GM23338 (cell line): ENCODE results near the gene DNTTIP2. TPM values are rescaled to one million over a fixed set of nuclear protein-coding genes. Genes with fewer than 3 reads are reported as not detected.

Source experiments
- ATAC-seq: fragments of 200-7000 bp; cut with Tn5 transposase; 3 replicates; pipeline ENCODE4 v1.9.1; 2020
- DNase-seq: peaks from one replicate; pipeline ENCODE4 v3.0.0-alpha.2; 2015; ENCODE audit warnings: low spot score
- H2AFZ ChIP-seq: fragments of 200-600 bp; sonication (generic); 2 replicates; pipeline ENCODE4 v1.8.0; 2016; ENCODE audit warnings: antibody characterized with exemption, mild to moderate bottlenecking, moderate library complexity
- H3F3A ChIP-seq: fragments of 200-600 bp; sonication (generic); replicated peaks from 2 replicates; pipeline ENCODE4 v1.8.0; 2017; ENCODE audit warnings: antibody characterized with exemption, mixed run types, low read depth
- H3K27ac ChIP-seq: fragments of 200-600 bp; sonication (generic); 2 replicates; pipeline ENCODE4 v1.6.1; 2016; ENCODE audit warnings: low read depth
- H3K27me3 ChIP-seq: fragments of 200-600 bp; sonication (generic); 2 replicates; pipeline ENCODE4 v1.8.0; 2016; ENCODE audit warnings: mild to moderate bottlenecking, mixed run types, moderate library complexity; ENCODE audit not compliant: insufficient read depth
- H3K36me3 ChIP-seq: fragments of 200-600 bp; sonication (generic); 2 replicates; pipeline ENCODE4 v1.8.0; 2016; ENCODE audit warnings: mild to moderate bottlenecking; ENCODE audit not compliant: insufficient read depth
- H3K4me1 ChIP-seq: fragments of 200-600 bp; sonication (generic); 2 replicates; pipeline ENCODE4 v1.8.0; 2016; ENCODE audit warnings: mild to moderate bottlenecking, moderate library complexity; ENCODE audit not compliant: insufficient read depth
- H3K4me2 ChIP-seq: fragments of 200-600 bp; sonication (generic); 2 replicates; pipeline ENCODE4 v1.7.1; 2017; ENCODE audit warnings: mixed run types
- H3K4me3 ChIP-seq: fragments of 200-600 bp; sonication (generic); 2 replicates; pipeline ENCODE4 v1.6.1; 2016; ENCODE audit warnings: mixed run types
- H3K79me2 ChIP-seq: fragments of 200-600 bp; sonication (generic); replicated peaks from 2 replicates; pipeline ENCODE4 v1.8.0; 2017; ENCODE audit warnings: mild to moderate bottlenecking; ENCODE audit not compliant: insufficient read depth
- H3K9me2 ChIP-seq: fragments of 200-600 bp; sonication (generic); 2 replicates; pipeline ENCODE4 v1.8.0; 2017; ENCODE audit not compliant: insufficient read depth
- H4K20me1 ChIP-seq: fragments of 200-600 bp; sonication (generic); replicated peaks from 2 replicates; pipeline ENCODE4 v1.8.0; 2017; ENCODE audit warnings: mild to moderate bottlenecking; ENCODE audit not compliant: insufficient read depth
- H3K27ac Mint-ChIP-seq: 2 replicates; pipeline ENCODE4 v1.8.0; 2020; ENCODE audit warnings: inconsistent platforms, mild to moderate bottlenecking, moderate library complexity, mixed read lengths
- H3K27me3 Mint-ChIP-seq: 3 replicates; pipeline ENCODE4 v1.8.0; 2022; ENCODE audit warnings: low read depth, mild to moderate bottlenecking, moderate library complexity, mixed read lengths, inconsistent platforms; ENCODE audit not compliant: insufficient read depth, poor library complexity
- H3K36me3 Mint-ChIP-seq: 3 replicates; pipeline ENCODE4 v1.8.0; 2021; ENCODE audit warnings: low read depth, mild to moderate bottlenecking, inconsistent platforms, moderate library complexity, mixed read lengths
- H3K4me1 Mint-ChIP-seq: 3 replicates; pipeline ENCODE4 v1.8.0; 2020; ENCODE audit warnings: mild to moderate bottlenecking, inconsistent platforms, mixed read lengths
- H3K4me3 Mint-ChIP-seq: 3 replicates; pipeline ENCODE4 v1.8.0; 2021; ENCODE audit warnings: moderate library complexity, mild to moderate bottlenecking, inconsistent platforms, mixed read lengths
- H3K9me3 Mint-ChIP-seq: 3 replicates; pipeline ENCODE4 v1.8.0; 2020; ENCODE audit warnings: moderate library complexity, mild to moderate bottlenecking, inconsistent platforms, mixed read lengths
- CREB1 ChIP-seq: fragments of 250-450 bp; sonication (Bioruptor Pico); IDR thresholded peaks from 2 replicates; pipeline ENCODE4 v1.5.0; 2020; ENCODE audit warnings: low read depth, mild to moderate bottlenecking, moderate library complexity
- EZH2phosphoT487 ChIP-seq: fragments of 200-600 bp; sonication (generic); IDR thresholded peaks from one replicate; pipeline ENCODE4 v1.8.1; 2018; ENCODE audit warnings: antibody characterized with exemption; ENCODE audit not compliant: unreplicated experiment
- JUNB ChIP-seq: IDR thresholded peaks from one replicate; pipeline ENCODE4 v1.6.1; 2016; ENCODE audit warnings: antibody characterized with exemption; ENCODE audit not compliant: unreplicated experiment
- POLR2AphosphoS5 ChIP-seq: IDR thresholded peaks from 2 replicates; pipeline ENCODE4 v1.6.1; 2016; ENCODE audit warnings: antibody characterized with exemption, low read depth
- ZNF114 ChIP-seq: fragments of 250-450 bp; sonication (Bioruptor Pico); IDR thresholded peaks from 2 replicates; pipeline ENCODE4 v1.5.0; 2020; ENCODE audit warnings: mild to moderate bottlenecking, moderate library complexity
- ZNF462 ChIP-seq: fragments of 250-450 bp; sonication (Bioruptor Pico); IDR thresholded peaks from 2 replicates; pipeline ENCODE4 v1.5.0; 2020; ENCODE audit warnings: mild to moderate bottlenecking, moderate library complexity
- polyA plus RNA-seq: library from polyadenylated mRNA; unstranded; fragments of >200 nt; fragmentation: Nextera tagmentation; extraction: Ambion mirVana; gene quantifications from 2 replicates; pipeline ENCODE4 v1.2.1, GENCODE V29; 2016
- total RNA-seq: library from RNA; depleted of rRNA; stranded (reverse); fragments of >200 nt; shearing (Covaris generic); gene quantifications from 2 replicates; pipeline ENCODE4 v1.2.3, GENCODE V29; 2014
- TF ChIP-seq, protein P1 (sequence below), 2 experiments: fragments of 200-600 bp in 1 of 2; sonication (generic) in 1 of 2; conservative IDR thresholded peaks; 2 replicates each; pipeline versions ENCODE4 v1.5.1 to v1.6.1; 2016 to 2017; ENCODE audit warnings: antibody characterized with exemption in 2 of 2, low read depth in 2 of 2, mild to moderate bottlenecking in 2 of 2, moderate library complexity in 1 of 2
- TF ChIP-seq, protein P2 (sequence below): IDR thresholded peaks from 2 replicates; pipeline ENCODE4 v1.6.1; 2016; ENCODE audit warnings: antibody characterized with exemption

Gene DNTTIP2
- total and polyA plus RNA-seq, 2 experiments from 2014 or later, result 48.1 to 91.3 TPM

DNA sequence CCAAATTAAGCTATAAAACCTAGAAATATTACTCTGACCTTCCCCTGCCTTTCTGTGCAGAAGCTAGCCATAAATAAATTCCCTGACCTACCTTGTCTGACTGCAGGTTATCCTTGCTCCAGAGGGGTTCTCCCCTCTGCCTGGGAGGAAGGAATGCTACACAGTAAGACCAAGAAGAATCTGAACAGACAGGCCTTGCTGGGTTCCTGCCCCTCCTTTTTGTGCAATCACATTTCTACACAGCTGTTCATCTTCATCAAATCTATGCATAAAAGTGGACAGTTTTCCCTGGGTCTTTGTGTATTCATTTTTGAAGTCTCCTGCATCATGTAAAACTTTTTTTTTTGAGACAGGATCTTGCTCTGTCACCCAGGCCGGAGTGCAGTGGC lies 50.6 kb downstream of the DNTTIP2 start (continued):
- TF ChIP-seq ZNF462 (no peak), CREB1 (CRISPR knock-in tag) (no peak), POLR2AphosphoS5 (no peak), EZH2phosphoT487 (no peak), JUNB (no peak)

- Mint-ChIP-seq H3K4me3 (no peak overlapping the region), H3K27ac (peak overlapping the region; percentile 54; the same call in 1 of the 2 replicates), H3K4me1 (peaks cover 28% of the 10 kb centered on the region), H3K27me3 (peaks cover 8% of the 10 kb centered on the region), H3K36me3 (peaks cover 33% of the 10 kb centered on the region), H3K9me3 (peaks cover 37% of the 10 kb centered on the region)
- Histone ChIP-seq H3K9me2 (peaks cover 16% of the 10 kb centered on the region), H3K4me1 (peaks cover 8% of the 10 kb centered on the region), H3K4me2 (no peak overlapping the region), H2AFZ (no peak overlapping the region), H4K20me1 (no peaks in the 10 kb centered on the region), H3K79me2 (no peaks in the 10 kb centered on the region), H3K27me3 (no peaks in the 10 kb centered on the region), H3K4me3 (no peak overlapping the region), H3K36me3 (peaks cover 5% of the 10 kb centered on the region; the same call in 1 of the 2 replicates), H3K27ac (no peak overlapping the region), H3F3A (no peaks in the 10 kb centered on the region)
- no peak for DNase-seq
- TF ChIP-seq POLR2AphosphoS5, result no peak
- TF ChIP-seq ZNF114, result no peak
- TF ChIP-seq, protein P1, sequence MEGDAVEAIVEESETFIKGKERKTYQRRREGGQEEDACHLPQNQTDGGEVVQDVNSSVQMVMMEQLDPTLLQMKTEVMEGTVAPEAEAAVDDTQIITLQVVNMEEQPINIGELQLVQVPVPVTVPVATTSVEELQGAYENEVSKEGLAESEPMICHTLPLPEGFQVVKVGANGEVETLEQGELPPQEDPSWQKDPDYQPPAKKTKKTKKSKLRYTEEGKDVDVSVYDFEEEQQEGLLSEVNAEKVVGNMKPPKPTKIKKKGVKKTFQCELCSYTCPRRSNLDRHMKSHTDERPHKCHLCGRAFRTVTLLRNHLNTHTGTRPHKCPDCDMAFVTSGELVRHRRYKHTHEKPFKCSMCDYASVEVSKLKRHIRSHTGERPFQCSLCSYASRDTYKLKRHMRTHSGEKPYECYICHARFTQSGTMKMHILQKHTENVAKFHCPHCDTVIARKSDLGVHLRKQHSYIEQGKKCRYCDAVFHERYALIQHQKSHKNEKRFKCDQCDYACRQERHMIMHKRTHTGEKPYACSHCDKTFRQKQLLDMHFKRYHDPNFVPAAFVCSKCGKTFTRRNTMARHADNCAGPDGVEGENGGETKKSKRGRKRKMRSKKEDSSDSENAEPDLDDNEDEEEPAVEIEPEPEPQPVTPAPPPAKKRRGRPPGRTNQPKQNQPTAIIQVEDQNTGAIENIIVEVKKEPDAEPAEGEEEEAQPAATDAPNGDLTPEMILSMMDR (conservative IDR thresholded peaks at IDR 0.05; ENCODE audit: low read depth in 2 of 2), result no peak
- no peak for TF ChIP-seq JUNB
- TF ChIP-seq EZH2phosphoT487, result no peak
- TF ChIP-seq, protein P2, sequence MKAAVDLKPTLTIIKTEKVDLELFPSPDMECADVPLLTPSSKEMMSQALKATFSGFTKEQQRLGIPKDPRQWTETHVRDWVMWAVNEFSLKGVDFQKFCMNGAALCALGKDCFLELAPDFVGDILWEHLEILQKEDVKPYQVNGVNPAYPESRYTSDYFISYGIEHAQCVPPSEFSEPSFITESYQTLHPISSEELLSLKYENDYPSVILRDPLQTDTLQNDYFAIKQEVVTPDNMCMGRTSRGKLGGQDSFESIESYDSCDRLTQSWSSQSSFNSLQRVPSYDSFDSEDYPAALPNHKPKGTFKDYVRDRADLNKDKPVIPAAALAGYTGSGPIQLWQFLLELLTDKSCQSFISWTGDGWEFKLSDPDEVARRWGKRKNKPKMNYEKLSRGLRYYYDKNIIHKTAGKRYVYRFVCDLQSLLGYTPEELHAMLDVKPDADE, result no peak
- no peak for ATAC-seq
Observed at GRCh38 chr1:93827633-93828366, 51.2 kb downstream of the DNTTIP2 start.
